Epithelial cell of prostate (primary cell): ENCODE results near the gene GPR15.

Source experiments
- DNase-seq: peaks from one replicate; pipeline ENCODE4 v3.0.0-alpha.2; 2011; ENCODE audit warnings: low read depth, low spot score
- H3K27ac ChIP-seq: fragments of 450-650 bp; 2 replicates; pipeline ENCODE4 v1.5.1; 2017; ENCODE audit warnings: mild to moderate bottlenecking

Gene GPR15

GRCh38 chr3:98529856-98530459, 1.8 kb upstream of the GPR15 start:
- no peak for DNase-seq

GRCh38 chr3:98530676-98531075, 1.1 kb upstream of the GPR15 start:
- no peak overlapping the region for H3K27ac ChIP-seq
- DNase-seq, result no peak

More at GRCh38 chr3:98529856-98530459, 1.8 kb upstream of the GPR15 start:
- H3K27ac ChIP-seq, result no peak overlapping the region

- no peak for DNase-seq
- H3K27ac ChIP-seq, result no peak overlapping the region
Measured at GRCh38 chr3:98532275-98532637, 478 bp downstream of the GPR15 start.

GRCh38 chr3:98532709-98533571, 1.2 kb downstream of the GPR15 start:
- DNase-seq, result no peak
- no peak overlapping the region for H3K27ac ChIP-seq

GRCh38 chr3:98534168-98534567, 2.4 kb downstream of the GPR15 start:
- no peak for DNase-seq
- H3K27ac ChIP-seq, result no peak overlapping the region

GRCh38 chr3:98534734-98535133, 3.0 kb downstream of the GPR15 start:
- no peak for DNase-seq
- H3K27ac ChIP-seq, result no peak overlapping the region

- no peak for DNase-seq
- H3K27ac ChIP-seq, result no peak overlapping the region
Measured at GRCh38 chr3:98536456-98537017, 4.8 kb downstream of the GPR15 start.

- no peak for DNase-seq
Measured at GRCh38 chr3:98540346-98540745, 8.6 kb downstream of the GPR15 start.

GRCh38 chr3:98541695-98542094, 9.9 kb downstream of the GPR15 start:
- no peak overlapping the region for H3K27ac ChIP-seq
- DNase-seq, result no peak

More at GRCh38 chr3:98540346-98540745, 8.6 kb downstream of the GPR15 start:
- no peak overlapping the region for H3K27ac ChIP-seq

- no peak for DNase-seq
- H3K27ac ChIP-seq, result no peak overlapping the region
Measured at GRCh38 chr3:98542623-98543022, 10.8 kb downstream of the GPR15 start.

GRCh38 chr3:98545940-98546339, 14.2 kb downstream of the GPR15 start:
- H3K27ac ChIP-seq, result no peak overlapping the region
- no peak for DNase-seq

GRCh38 chr3:98548544-98548943, 16.8 kb downstream of the GPR15 start:
- H3K27ac ChIP-seq, result no peak overlapping the region
- DNase-seq, result no peak

GRCh38 chr3:98550833-98551232, 19.1 kb downstream of the GPR15 start:
- no peak overlapping the region for H3K27ac ChIP-seq
- no peak for DNase-seq

- no peak overlapping the region for H3K27ac ChIP-seq
- no peak for DNase-seq
Measured at GRCh38 chr3:98551236-98551635, 19.5 kb downstream of the GPR15 start.

GRCh38 chr3:98551754-98552153, 20.0 kb downstream of the GPR15 start:
- no peak for DNase-seq
- no peak overlapping the region for H3K27ac ChIP-seq

- H3K27ac ChIP-seq, result no peak overlapping the region
- no peak for DNase-seq
Measured at GRCh38 chr3:98552232-98553020, 20.6 kb downstream of the GPR15 start.

- no peak overlapping the region for H3K27ac ChIP-seq
- no peak for DNase-seq
Measured at GRCh38 chr3:98553021-98553563, 21.3 kb downstream of the GPR15 start.

GRCh38 chr3:98553753-98554152, 22.0 kb downstream of the GPR15 start:
- H3K27ac ChIP-seq, result no peak overlapping the region
- DNase-seq, result no peak

- no peak overlapping the region for H3K27ac ChIP-seq
- DNase-seq, result no peak
Measured at GRCh38 chr3:98554580-98554979, 22.8 kb downstream of the GPR15 start.

- DNase-seq, result no peak
- H3K27ac ChIP-seq, result no peak overlapping the region
Measured at GRCh38 chr3:98555025-98555379, 23.2 kb downstream of the GPR15 start.
